GF-D8 (cell line): ENCODE data around the gene INF2.

Experiments
- DNase-seq: peaks from one replicate; lab custom pipeline; 2025; lab: John Stamatoyannopoulos, UW

The INF2 gene

DNA sequence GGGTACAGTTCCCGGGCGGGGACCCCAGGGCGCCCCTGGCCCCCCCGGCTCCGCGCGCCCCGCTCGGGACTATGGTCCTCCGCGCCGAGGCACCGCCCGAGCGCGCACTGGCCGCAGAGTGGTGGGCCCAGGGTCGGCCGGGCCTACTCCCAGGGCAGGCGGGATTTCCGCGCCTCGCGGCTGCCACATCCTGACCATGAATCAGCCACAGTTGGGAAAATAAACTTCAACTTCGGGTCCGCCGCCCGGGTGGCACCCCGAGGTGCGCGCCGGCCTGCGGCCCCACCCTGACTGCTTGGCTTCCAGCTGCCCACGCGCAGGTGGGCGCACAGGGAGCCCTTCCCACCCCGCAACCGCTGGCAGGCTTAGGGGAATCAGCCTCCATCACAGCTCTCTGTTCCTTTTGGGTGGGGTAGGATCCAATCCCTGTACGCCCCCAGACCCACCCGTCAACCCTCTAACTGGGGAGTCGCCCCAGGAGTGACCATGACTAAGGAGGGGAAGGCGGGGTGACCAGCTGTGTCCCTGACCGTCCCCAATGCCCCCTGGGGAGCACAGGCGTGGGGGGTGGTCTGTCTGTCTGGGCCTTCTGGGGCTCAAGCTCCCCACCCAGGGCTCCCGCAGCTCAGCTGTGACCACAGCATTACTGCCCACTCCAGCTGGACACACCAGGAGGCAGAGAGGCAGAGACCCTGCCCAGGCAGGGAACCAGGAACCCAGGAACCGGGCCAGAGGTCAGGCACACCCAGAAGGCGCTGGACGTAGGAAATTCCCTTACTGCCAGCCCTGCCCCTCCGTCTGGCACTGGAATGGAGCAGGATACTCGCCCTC is 678 bp downstream of the INF2 start:
- no peak for DNase-seq

DNA sequence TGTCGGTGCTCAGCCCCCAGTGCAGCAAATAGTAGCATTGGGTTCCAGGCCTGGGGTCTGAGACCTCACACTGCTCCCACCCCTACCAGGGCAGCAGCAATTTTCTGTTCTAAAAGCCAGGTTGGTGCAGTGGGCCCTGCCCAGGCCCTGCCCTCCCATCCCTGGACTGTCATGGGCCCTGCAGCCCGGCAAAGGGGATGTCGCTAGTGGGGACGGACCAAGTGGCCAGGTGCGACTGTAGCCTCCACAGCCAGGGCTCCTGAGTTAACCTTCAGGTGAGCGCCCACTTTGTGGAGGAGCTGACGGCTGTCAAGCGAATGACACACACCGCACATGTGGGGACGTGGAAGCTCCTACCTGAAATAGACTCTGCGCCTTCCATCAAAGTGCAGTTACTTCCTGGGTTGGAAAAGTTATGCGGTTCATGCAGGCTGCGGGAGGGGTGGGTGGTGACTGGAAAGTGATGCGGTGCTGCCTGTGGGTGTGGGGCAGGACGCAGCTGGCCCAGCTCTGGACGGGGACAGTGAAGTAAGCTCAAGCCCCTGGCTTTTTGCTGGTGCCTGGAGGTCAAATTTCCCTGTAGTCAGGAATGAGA is 1.5 kb downstream of the INF2 start:
- no peak for DNase-seq

DNA sequence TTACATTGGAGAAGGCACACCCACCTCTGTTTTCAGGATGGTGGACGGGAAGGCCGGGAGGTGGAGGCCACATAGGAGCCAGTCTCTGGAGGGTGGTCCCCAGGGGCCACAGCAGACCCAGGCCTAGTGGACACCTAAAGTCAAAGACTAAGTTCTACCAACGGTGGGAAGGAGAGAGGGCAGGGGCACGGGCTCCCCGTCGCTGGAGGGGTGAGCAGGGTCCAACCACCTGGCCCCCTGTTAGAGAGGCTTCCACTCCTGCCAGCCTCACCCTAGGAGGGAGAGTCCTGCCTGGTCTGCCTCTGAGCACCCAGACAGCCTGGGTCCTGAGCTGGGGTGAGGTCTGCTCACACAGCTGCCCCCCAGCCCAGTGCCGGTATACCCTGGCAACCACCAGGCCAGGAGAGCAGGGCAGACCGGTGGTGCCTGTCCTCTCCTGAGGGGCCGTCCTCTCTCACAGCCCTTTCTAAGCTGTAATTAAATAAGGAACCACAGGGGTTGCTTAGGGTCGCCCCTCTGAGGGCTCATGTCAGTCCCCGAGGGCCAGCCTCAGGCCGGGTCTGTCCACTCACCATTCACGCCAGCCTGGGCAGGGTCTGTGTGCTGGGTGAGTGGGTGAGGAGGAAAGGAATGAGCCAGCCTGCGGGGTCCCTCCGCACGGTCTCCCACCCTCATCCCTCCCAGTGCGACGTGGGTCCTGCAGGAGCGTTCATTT is 2.3 kb downstream of the INF2 start:
- DNase-seq, result no peak

- no peak for DNase-seq
These were observed 3.0 kb downstream of the INF2 start for GRCh38 chr14:104692261-104692938.

DNA sequence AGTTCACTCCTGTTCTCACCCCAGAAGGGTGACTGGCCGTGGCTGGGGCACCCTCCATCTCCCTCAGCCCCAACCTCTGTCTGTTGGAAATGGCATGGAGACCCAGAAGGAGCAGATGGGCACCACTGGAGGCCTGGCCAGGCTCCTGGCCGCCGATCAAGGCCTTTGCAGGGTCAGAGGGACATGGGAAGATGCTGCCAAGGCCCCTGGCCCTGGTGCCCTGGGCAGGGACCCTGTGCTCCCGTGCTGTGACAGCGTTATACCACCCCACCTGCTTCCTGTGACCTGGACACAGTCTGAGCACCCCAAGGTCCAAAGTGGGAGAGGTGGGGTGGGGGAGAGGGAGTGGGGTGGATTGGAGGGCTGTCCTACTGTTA is 3.5 kb downstream of the INF2 start:
- DNase-seq, result no peak

DNA sequence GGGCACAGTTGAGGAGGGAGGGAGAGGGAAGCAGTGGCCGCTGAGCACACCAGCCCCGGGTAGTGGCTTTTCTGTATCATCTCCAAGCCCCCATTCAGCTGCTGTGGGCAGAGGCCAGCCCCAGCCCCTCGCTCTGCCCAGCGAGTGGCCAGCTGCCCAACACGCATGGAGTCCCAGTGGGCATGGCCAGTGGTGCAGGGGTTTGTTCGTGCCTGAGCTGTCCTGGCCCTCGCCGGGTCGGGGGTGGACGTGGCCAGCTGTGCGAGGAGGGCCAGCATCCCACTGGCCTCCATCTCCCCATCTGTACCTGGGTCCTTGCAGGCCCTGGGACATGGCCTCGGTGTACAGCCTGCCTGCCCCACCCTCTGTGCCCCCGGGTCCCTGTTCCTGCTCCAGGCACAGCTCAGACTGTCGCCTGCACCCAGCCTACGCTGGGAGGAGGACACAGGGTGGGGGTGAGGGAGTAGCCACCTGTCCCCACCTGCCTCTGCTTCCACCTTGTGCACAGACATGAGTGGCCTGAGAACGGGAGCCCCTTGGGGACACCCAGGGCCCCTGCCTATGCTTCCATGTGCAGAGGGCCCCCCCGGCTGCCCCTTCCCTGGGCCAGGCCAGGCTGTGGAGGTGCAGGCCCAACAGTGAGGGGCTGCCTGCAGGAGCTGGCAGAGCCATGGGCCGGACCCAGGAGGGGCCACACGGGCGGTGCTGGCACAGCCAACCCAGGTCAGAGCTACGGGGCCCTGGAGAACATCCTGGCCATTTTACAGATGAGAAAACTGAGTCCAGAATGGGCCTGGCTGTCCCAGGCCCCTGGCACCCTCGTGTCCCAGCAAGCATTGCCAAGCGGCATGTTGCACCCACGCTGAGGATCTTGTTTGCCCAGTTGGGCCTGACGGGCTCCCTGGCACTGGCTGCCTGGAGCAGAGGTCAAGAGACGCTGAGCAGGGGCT is 4.3 kb downstream of the INF2 start:
- DNase-seq, result no peak

DNA sequence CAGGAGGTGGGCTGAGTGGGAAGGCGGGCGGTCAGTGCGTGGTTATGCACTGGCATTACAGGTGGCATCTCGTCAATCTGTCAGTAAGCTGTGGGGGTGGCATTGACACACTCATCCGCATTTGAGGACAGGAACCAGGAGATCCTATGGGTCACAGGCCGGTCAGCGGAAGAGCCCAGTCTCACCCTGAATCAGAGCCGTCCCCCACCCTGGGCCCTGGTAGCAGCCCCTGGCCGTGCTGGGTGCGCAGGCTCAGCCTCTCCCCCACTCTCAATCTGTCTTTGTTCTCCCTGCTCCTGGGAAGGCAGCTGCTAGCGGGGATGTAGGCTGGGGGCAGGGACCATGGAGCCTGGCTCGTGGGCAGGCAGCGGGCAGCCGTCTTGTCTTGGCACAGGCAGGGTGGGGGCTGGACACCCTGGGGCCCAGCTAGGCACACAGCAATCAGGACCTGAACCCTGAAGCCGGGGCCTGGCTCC is 5.1 kb downstream of the INF2 start:
- DNase-seq, result no peak

- no peak for DNase-seq
These were observed 5.7 kb downstream of the INF2 start for GRCh38 chr14:104694991-104695659.

GRCh38 chr14:104695660-104696000 is 6.2 kb downstream of the INF2 start:
- DNase-seq, result no peak

DNA sequence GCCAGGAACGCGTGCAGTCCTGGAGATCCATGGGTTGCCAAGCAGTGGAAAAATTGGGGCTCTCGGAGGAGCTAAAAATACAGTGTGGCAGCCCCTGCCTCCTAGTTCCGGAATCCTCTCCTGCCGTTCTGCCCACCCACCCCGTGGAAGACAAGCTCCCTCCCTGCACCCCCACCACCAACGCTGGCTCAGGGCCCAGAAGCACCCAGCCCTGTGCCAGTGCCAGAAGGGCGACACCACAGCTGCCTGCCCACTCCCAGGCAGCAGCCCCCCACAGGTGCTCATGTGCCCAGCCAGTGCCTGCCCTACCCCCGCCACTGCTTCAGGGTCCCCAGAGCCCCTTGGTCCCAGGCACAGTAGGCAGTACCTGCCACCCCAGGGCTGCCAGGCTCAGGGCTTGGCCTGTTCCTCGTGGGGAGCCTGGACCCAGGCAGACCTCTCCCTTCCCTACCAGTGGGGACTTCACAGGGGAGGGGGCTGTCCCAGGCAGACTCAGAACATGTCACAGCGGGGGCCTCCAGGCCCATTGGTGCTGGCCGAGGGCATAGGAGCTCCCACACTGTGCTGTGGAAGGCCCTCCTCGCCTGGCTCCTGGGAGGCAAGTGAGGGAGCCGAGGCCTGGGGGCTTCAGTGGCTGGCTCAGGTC is 7.4 kb downstream of the INF2 start:
- DNase-seq, result no peak

DNA sequence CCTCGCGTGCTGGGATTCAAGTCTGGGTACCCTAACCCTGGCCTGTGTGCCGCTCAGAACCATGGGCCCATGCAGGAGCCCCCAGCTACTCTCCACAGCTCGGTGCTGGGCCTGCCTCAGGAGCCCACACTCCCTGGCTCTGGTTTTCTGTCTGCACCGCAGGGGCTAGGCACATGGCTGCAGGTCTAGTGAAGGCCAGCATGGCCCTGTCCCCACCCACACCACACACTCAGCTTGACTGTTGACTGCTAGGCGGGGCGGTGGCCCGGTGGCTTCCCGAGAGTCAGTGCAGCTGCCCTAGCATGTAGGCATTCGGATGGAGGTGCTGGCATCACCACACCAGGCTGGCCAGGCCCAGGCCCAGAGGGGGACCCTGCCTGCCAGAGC is 7.9 kb downstream of the INF2 start:
- DNase-seq, result no peak

DNA sequence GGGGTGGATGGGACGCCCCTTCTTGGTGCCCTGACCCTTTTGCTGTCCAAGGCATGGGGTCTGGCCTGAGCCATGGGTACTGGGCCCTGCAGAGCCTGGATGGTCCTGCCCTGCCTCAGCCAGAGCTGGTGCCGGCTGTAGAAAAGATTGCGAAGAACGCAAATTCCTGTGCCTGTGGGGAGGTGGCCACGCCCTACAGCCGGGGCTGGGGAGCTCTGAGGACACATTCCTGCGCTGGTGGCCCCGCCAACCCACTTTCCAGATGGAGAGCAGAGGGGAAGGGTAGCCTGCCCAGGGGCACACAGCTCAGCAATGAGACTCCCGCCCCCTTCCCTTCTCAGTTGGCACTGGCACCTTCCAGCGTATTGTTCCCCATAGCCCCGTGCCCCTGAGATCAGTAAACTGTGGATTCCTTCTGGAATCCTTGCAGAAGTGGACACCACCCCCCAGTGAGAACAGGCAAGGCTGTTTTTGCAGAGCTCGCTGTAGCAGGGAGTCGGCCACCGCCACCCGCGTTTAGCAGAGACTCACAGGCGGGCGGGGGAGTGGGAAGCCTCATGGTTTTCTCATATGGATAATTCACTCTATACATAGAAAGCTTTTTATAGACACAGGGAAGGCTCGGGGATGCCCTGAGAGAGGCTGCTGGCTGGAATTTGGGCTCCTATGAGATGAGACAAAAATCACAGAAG is 8.6 kb downstream of the INF2 start:
- no peak for DNase-seq

- DNase-seq, result no peak
These were observed 9.4 kb downstream of the INF2 start for GRCh38 chr14:104698688-104699425.

GRCh38 chr14:104699426-104699748 is 10.0 kb downstream of the INF2 start:
- DNase-seq, result no peak

- no peak for DNase-seq
These were observed 10.8 kb downstream of the INF2 start for GRCh38 chr14:104700225-104700651.

DNA sequence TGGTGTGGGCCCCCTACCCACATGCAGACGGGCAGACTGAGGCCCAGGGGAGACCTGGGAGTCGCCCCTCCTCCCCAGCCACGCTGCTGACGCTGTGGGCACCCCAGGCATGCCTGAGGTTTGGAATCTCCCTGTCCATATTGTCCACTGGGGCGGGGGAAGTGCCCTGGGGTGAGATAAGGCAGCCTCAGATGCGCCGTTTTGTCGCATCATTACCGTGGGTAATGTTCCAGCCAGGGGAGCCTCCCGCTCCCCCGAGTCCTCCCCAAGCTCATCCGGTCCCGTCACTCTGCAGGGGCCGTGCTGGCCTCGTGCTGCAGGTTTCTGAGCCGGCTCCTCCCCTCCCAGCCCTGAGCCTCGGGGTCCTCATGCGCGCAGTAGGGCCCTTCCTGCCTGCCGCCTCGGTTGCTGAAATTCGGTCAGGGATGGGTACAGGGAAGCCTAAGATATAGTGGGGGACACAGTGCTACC is 11.4 kb downstream of the INF2 start:
- no peak for DNase-seq

DNA sequence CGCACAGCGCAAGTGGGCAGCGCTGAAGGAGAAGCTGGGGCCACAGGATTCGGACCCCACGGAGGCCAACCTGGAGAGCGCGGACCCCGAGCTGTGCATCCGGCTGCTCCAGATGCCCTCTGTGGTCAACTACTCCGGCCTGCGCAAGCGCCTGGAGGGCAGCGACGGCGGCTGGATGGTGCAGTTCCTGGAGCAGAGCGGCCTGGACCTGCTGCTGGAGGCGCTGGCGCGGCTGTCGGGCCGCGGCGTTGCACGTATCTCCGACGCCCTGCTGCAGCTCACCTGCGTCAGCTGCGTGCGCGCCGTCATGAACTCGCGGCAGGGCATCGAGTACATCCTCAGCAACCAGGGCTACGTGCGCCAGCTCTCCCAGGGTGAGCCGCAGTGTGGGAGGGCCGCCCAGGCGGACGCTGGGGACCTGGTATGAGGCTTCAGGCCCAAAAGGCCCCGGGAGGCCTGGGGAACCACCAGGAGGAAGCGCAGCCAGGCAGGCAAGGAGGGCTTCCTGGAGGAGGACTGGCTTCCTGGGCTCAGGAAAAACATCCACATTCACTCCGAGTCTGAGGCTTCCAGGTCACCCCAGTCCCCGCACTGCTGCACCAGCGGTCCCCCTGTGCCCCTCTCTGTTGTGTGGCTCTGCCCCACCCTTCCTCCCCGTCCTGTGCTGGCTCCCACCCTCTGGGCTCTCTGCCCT is 12.1 kb downstream of the INF2 start:
- no peak for DNase-seq

DNA sequence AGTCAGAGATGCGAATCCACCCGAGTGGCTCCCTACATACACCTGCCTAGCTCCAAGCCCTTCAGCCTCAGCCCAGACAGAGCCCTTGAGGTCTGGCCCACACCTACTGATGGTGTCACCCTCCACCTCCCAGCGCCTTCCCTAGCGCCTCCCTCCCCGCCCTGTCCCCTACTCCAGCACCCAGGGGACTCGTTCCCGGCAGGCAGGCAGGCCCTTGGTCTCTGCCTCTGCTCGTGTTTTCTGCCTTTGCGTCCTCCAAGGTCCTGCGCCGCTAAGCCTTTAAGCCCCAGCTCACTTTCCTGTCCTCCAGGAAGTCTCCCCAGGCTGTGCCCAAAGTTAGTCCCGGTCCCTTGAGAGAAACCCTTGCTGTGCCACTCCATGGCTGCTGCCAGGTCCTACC is 12.7 kb downstream of the INF2 start:
- no peak for DNase-seq
